Hematopoietic multipotent progenitor cell treated with erythropoietin and hydrocortisone succinate and interleukin-3 and kit ligand, for 15 days (in vitro differentiated cells): ENCODE data around the gene PPM1F.
A peak's percentile ranks its signal among the peaks of the same experiment; 100 is the strongest.

Experiments
- DNase-seq: peaks from one replicate; pipeline ENCODE4 v3.0.0-alpha.2; 2015; ENCODE audit warnings: low spot score

PPM1F gene

DNA sequence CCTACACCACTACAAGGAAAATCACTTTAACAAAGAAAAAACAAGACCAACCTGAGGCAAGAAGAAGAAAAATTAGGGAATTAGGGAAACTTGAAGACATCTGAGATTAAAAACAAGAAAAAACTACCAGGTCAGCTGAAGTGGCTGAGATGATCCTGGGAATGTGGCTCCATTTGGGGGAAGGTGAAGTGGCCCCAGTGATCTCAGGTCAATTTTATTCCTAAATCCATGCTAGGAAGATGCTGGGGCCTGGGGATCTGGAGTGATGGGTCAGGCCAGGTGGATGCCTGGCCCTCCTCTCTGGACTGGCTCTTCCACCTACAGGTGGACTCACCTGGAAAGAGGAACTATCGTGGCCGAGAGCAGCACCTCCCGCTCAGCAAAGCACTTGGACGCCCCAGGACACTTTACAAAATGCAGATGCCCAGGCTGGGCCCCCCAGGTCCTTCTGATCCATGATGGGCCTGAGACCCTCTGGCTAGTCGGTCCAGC is 23.3 kb upstream of the PPM1F start:
- DNase-seq = no peak

DNA sequence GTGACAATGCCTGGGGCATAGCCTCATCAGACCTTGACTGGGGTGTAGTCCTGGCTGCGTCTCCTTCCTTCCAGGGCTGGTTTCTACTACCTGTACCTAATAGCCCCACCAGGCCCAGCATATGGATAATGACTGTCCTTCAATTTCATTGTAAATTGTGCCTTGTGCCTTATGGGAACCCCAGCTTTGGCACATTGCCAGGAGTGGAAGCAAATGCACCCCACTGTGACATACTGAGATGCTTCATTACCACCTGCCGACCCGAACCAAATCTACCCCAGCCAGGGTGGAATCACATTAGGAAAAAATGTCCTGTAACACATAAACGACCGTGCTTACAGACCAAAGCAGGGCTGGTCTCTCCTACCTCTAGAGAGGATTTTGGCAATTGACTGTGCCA is 22.6 kb upstream of the PPM1F start:
- no peak for DNase-seq

DNA sequence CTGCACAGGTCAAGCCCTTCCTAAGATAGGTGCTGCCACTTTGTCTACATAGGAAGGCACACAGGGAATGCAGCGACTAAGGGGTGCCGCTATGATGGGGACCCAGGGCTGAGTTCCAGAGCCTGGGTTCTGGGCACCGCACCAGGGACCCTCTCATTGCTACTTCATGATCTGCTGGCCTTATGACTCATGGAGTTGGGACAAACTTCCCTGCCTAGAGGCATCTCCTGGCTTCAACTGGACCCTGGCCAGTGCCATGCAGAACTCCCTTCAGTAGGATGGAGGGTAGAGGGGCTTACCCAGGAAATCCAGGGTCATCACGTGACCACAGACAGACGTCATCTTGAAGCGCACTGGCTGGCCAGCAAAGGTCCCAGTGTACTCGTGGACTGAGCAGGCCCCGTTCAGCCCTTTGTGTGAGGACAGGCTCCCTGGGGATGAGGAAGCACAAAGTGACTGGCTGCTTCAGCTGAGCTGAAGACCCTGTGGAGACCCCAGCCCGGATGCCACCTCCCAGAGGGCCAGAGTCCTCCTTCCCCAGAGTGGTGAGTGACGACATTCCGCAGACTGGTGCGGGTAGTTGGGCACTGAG is 21.5 kb upstream of the PPM1F start:
- no peak for DNase-seq

DNA sequence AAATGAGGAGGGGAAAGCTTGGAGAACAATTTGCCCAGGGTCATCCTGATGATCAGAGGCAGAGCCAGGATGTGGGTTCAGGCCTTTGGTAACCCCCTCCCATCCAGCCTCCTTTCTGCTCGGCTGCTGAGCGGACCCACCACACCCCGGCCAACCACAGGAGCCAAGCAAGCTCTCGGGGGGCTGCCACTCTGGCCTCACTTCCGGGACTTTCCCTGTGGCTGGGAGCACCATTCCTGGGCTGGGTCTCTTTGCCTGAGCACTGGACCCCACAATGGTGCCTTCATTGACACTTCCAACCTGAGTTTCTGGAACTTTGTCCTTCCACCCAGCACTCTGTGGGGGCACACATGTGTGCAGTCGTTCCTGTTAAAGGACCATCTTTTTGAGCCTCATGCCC is 20.2 kb upstream of the PPM1F start:
- DNase-seq = no peak

DNA sequence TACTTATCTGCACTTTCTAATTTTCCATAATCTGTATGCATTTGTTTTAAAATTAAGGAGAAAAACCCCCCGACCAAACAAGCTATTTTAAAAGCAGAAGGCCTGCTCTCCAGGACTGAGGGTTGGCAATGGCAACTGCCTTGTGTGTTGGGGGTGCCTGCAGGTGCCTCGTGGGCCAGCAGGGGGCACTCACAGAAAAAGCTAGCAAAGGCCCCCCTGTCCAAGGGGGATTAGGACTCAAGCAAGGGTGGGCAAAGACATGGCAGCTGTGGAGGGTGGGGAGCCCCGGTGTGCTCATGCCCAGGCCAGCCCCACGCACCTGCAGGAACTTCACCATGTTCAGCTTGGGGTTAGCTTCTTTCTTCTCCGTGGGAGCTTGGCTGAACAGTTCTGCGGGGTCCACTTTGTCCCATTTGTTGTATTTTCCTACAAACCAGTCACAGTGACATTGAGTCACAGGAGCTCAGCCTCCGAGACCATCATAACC is 19.7 kb upstream of the PPM1F start:
- peak; percentile 57 for DNase-seq

DNA sequence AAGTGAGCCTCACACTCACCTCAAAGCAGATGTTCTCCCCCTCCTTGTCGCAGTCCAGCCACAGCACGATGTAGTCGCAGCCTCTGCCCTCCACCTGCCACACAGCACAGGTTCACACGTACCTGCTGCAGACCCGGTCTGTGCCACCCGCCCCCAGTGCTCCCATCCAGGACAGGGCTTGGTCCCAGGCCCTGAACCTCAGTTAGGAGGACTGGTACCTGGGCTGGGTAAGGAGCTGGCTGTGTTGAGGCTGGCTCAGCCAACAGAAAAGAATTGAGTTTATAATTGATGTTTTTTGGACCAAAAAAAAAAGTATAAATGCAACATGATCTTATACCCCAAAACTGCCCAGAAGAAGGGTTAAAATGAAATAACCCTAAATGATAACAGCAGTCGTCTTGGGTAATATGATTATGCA is 19.2 kb upstream of the PPM1F start:
- DNase-seq = no peak

DNA sequence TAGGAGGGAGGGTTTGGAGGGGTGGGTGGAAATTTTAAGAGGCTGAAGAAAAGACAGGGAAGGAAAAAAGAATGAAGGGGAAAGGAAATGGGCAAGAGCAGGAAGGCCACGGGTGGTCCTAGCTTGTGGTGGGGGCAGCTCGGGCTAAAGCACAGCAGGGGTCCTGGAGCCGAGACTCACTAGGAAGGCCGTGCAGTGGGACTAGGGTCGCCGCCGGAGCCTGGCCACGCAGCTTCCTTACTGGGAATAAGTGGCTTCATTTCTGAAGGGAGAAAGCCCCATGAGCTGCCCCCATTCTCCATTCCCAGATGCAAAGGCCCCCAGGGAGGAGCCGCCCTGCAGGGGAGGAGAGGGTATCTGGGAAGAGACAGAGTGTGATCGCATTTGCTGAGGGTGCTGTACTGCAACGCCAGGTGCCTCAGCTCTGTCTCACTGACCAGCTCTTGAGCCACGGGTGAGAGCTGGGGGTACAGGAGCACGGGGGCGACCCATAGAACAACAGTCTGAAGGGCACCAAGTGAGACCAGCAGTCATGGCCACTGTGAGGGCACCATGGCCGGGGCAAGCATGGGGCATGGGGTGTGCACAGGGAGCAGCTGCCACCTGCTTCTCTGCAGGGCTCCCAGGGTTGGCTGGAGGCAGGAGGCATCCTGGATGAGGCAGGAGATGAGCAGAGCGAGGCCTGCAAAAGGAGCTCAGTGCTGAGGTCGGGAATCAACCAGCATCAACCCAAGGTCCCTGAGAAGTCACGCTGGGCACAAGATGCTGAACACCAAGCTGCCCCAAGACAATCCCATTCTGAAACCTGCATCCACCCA is 18.4 kb upstream of the PPM1F start:
- no peak for DNase-seq

DNA sequence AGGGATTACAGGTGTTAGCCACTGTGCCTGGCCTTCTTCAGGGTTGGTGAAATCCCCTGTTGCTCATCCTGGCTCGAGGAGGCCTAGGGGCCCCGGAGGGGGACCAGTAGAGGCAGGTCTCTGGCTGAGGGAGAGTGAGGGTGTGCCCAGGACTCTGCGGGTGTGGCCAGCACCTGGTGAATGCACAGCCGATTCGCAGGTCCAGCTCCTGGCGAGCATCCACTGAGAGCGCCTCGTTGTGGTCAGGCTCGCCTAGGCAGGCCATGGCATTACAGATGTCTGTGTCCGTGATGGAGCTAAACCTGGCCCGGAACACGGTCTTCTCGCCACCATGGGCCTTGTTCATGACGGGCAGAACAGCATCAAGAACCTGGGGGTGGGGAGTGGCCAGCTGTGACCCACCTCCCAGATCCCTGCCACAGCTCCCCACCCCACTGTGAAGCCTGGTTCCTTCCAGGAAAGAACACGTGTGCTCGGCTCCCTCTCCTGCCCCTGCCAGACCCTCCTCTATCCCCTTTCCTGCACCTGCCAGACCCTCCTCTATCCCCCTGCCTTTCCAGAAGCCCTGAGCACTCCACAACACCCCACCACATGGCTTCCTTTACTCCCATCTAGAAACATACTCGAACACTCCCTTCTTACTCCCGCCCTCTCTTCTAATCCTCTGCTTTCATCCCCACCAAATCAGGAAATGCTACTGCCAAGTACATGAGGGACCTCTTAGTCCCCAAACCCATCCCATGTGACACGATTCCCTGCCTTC is 17.6 kb upstream of the PPM1F start:
- DNase-seq = no peak

DNA sequence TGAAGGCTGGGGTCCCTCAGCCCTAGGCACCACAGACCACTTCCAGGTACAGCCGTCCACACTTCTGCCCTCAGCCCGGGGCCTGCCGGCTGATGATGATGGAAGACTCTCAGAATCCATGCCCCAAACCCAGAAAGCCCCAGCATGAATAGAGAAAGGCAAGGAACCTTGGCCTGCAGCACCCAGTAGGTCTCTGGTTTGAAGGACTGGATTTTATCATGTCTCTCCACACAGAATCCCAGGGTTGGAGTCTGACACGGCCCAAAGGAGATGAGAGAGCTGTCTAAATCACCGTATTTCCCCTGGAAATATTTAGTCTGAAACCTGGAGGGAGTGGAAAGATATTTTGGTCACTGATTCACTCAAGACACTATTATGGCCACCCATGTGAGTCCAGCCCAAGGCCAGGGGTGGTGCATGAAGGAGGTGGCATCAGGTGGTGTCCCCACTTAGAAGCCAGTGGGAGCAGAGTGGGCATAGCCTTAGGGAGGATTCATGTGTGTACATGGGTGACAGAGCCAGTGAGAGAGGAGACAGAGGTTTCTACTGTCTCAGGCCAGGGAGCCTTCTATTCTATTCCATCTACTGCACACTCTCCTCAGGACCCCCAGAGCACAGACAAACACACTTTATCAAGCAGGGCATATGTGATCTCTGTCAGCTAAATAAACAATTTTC is 15.9 kb upstream of the PPM1F start:
- DNase-seq = no peak

DNA sequence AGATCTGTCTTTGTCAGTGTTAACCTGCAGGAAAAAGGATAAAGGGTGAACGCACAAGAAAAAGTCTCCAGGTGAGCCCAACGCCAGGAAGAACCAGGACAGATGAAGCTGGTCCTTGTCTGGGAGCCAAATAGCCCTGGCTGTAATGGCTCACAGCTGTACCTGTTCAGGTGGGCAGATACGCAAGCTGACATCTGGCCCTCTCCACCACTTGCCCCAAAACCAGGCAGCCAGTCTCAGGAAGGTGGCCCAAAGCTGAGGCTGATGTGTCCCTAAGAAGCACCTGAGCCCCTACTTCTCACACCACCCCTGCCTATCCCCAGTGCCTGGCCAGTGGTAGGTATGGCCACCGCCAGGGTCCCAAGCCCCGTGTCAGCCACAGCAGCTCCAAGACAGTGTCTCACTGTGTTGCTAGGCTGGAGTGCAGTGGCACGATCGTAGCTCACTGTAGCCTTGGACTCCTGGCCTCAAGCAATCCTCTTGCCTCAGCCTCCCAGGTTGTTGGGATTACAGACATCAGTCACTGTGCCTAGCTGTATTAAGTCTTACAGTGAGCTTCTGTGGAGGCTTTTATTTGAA is 15.1 kb upstream of the PPM1F start:
- DNase-seq = no peak

DNA sequence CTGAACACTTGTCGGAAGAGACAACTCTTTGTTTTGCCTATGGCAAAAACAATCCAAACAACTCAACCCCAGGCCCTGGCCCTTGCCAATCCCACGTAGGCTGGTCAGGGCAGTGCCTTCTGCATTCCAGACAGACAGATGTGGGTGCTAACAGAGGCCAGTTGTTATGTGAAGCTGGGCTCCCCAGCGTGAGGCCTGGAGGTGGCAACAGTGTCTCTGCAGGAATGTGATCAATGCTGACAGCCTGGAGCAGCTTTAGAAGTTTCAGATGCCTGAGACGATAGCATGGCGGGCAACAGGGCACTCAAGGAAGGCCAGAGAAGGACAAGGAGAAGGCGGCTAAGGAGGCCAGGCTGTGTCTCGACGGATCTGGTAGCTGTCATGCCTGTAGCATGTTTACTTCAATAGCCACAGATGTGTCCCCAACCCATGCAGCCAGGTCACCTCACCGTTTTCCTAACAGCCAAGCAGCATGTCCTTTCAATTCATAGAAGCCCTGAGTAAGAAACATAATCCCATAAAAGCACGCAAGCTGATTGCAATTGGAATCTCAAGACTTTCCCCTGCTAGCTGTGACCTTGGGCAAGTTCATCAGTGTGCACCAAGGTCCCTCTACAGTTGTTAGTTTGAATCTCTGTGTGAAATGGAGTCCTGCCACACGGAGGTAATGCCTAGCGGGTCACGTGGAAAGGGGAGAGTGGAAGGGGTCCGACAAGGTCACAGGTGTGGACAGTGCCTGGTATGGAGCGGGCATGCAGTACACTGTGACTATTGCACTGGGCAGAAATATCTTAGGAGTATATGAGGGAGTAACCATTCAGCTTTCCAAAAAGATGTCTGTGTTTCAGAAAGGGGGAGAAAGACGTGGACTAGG is 14.2 kb upstream of the PPM1F start:
- no peak for DNase-seq

DNA sequence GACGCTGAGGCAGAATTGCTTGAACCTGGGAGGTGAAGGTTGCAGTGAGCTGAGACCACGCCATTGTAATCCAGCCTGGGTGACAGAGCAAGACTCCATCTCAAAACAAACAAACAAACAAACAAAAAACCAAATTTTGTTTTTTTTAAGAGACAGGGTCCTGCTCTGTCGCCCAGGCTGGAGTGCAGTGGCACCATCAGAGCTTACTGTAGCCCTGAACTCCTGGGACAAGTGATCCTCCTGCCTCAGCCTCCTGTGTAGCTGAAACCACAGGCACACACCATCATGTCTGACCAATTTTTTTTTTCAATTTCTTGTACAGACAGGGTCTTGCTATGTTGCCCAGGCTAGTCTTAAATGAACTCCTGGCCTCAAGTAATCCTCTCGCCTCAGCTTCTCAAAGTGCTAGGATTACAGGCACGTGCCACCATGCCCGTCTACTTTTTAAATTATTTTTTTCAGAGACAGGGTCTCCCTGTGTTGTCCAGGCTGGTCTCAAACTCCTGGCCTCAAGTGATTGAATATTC is 13.2 kb upstream of the PPM1F start:
- no peak for DNase-seq

DNA sequence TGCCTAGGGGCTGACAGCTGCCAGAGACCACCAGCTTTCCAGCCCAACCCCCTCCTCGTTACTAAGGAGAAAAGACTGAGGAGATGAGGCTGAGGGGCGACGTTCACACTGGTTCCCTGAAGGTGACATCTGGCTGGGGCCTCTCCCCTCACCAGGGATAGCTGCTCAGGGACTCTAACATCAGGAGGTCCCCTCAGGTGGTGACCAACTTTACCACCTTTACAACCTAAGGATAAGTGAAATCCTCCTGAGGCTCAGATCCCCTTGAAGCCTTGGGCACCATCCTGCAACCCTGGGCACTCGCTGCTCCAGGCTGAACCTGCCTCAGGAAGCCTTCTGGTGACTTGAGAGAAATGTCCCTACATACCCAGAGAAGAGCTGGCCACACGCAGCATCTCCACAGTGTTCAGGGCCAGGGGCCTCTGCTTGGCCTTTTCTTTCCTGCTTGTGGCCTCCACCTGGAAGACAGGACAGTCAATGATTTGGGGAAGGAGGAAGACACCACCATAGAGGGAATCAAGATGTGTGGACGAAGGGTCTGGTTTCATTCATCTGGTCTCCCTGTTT is 12.4 kb upstream of the PPM1F start:
- DNase-seq = no peak

DNA sequence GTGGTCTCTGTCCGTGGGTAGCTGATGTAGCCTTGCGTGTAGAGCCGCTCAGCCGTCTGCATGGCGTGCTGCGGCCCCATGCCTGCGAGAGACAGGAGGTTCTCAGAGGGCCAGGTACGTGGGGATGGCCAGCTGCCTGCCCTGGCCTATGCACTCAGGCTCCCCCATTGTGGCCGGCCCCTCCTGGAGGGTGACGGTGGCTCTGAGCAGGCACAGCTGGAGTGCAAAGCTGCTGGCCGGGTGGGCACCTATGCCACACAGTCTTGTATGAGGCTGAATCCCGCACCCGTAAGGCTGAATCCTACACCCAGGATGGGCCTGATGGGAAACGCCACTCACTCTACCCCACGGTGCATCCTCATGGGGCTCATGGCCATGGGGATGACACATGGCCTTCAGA is 11.6 kb upstream of the PPM1F start:
- DNase-seq = no peak

DNA sequence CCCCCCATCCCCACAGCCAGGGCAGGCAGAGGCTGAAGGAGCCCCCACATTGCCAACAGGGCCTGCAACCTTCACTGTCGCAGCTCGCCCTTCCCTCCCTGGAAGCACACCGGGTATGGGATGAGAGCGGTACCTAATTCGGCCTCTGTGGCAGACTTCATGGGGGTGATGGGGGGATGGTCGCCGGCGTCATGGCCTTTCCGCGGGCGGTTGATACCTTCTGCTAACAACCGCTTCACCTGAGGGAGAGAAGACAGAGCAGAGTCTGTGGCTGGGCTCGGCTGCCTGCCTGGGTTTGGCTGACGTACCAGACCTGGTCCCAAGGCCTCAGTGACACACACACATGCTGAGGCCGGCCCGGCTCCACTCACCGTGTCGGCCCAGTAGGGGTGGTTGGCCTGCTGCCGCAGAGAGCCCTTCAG is 11.2 kb upstream of the PPM1F start:
- no peak for DNase-seq

DNA sequence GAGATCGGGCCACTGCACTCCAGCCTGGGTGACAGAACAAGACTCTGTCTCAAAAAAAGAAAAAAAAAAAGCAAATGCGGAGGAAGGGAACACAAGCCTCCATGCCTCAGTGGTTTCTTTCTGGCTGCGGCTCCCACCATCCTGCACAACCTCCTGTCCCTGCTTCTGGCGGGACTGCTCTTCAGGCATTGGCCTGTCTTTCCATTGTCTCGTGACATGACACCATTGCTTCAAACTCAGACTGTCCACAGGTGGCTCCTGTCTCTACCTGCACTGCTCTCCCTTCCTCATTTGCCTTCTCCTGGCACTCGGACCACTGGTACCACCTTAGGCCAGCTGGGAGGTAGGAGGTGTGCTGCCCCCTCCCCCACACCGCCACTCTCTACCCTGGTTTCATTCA is 10.6 kb upstream of the PPM1F start:
- no peak for DNase-seq

DNA sequence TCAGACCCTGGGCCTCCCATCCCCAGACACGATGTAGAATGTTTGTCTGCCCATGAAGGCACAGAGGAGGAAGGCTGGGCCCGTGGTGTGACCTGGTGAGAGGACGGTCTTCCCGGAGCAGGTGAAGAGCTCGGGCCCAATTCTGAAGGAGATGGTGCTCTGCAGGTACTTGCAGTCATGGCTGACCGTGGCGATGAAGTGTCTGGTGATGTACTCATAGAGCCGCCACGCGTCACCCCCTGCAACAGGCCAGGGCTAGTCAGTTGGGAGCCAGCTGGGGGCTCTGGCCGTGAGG is 10.0 kb upstream of the PPM1F start:
- DNase-seq = no peak

DNA sequence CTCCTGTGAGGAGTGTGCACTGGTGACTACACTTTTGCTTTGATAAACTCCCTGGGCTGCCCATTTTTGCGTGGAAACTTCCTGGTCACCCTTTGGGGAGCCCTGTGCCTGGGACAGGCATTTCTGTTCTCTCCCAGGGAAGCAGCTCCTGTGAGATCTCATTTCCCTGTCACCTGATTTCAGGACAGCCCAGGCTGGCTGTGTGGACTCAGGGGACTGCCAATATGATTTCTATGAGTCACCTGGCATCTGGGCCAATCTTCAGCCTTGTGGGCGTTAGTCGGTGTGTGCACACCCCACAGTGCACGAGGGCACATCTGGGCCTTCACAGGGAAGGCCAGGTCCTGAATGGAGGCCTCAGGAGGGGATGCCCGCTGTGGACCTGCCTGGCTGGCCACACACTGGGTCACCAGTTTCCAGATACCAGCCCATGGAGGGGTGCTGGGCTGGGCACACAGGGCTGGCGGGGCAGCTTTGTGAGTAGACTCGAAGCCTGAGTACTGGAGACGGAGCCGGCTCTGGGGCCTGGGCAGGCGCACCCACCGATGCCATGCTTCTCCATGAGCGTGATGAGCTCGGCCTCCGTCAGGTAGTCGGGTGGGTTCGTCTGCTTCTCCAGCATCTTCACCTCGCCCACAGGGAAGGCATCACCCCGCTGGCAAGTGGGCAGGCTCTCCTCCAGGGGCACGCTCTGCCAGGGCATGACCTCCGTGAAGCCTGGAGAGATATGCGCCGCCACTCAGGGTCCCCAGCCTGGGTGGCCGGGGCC is 9.4 kb upstream of the PPM1F start:
- no peak for DNase-seq

DNA sequence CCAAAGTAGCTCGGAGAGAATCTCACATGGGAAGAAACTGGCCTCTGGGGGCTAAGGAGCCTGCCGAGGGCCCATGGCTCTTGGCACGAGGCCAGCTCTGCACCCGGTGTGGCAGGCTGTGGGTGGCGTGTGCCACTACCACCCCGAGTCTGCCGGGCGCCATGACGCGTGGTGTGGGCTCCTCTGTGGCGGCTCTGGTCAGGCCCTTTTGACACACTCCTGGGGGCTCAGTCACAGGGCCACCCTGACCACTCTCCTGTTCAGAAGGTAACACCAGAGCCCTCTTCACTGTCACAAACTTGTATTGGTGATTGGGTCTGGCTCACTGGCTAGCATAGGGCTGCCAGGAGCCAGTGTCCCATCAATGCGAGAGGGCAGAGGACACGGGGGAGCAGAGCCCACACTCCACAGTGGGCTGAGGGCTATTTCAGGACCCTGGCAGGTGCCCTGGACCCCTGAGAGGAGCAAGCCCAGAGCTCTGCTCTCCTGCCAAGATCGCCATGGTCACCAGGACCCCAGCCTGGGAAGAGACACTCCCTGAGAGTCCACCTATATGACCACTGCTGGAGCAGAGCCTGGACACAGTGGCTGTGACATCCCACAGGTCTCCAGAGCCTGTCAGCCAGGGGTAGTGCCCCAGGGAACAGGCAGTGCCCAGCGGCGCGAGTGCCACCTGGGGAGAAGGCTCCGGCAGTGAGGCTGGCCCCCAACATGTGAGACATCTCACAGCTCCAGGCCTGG is 8.6 kb upstream of the PPM1F start:
- no peak for DNase-seq
